GM23248 (cell line): ENCODE data around the gene TXNDC17. TPM values are rescaled to one million over a fixed set of nuclear protein-coding genes. Genes with fewer than 3 reads are reported as not detected.

ENCODE experiments used
- DNase-seq: peaks from one replicate; pipeline ENCODE4 v3.0.0-alpha.2; 2015
- H2AFZ ChIP-seq: fragments of 200-600 bp; sonication (generic); 2 replicates; pipeline ENCODE4 v1.6.1; 2016; ENCODE audit warnings: antibody characterized with exemption
- H3F3A ChIP-seq: fragments of 200-600 bp; sonication (generic); 2 replicates; pipeline ENCODE4 v1.6.1; 2016; ENCODE audit warnings: mild to moderate bottlenecking, antibody characterized with exemption, mixed run types; ENCODE audit not compliant: insufficient read depth
- H3K27ac ChIP-seq: fragments of 200-600 bp; sonication (generic); 2 replicates; pipeline ENCODE4 v1.5.1; 2016; ENCODE audit warnings: mild to moderate bottlenecking
- H3K27me3 ChIP-seq: fragments of 200-600 bp; sonication (generic); replicated peaks from 2 replicates; pipeline ENCODE4 v1.6.1; 2016; ENCODE audit warnings: mild to moderate bottlenecking; ENCODE audit not compliant: insufficient read depth
- H3K36me3 ChIP-seq: fragments of 200-600 bp; sonication (generic); 2 replicates; pipeline ENCODE4 v1.6.1; 2016; ENCODE audit warnings: low read depth, mild to moderate bottlenecking
- H3K4me1 ChIP-seq: fragments of 200-600 bp; sonication (generic); 2 replicates; pipeline ENCODE4 v1.6.1; 2016; ENCODE audit warnings: mild to moderate bottlenecking; ENCODE audit not compliant: insufficient read depth
- H3K4me2 ChIP-seq: fragments of 200-600 bp; sonication (generic); one replicate; pipeline ENCODE4 v1.6.1; 2016; ENCODE audit warnings: mild to moderate bottlenecking; ENCODE audit not compliant: unreplicated experiment
- H3K4me3 ChIP-seq: fragments of 200-600 bp; sonication (generic); 2 replicates; pipeline ENCODE4 v1.5.1; 2016; ENCODE audit warnings: mild to moderate bottlenecking
- H3K79me2 ChIP-seq: fragments of 200-600 bp; sonication (generic); 2 replicates; pipeline ENCODE4 v1.6.1; 2016; ENCODE audit warnings: mild to moderate bottlenecking; ENCODE audit not compliant: insufficient read depth
- H3K9ac ChIP-seq: fragments of 200-600 bp; sonication (generic); 2 replicates; pipeline ENCODE4 v1.6.1; 2016; ENCODE audit warnings: mild to moderate bottlenecking
- H3K9me2 ChIP-seq: fragments of 200-600 bp; sonication (generic); 2 replicates; pipeline ENCODE4 v1.6.1; 2016; ENCODE audit warnings: mixed run types, mild to moderate bottlenecking, moderate library complexity; ENCODE audit not compliant: insufficient read depth
- H3K9me3 ChIP-seq: fragments of 200-600 bp; sonication (generic); one replicate; pipeline ENCODE4 v1.6.1; 2017; ENCODE audit warnings: low read depth
- H4K20me1 ChIP-seq: fragments of 200-600 bp; sonication (generic); 2 replicates; pipeline ENCODE4 v1.6.0; 2016; ENCODE audit not compliant: insufficient read depth
- EZH2 ChIP-seq: fragments of 200-600 bp; sonication (generic); IDR thresholded peaks from 2 replicates; pipeline ENCODE4 v1.6.1; 2018; ENCODE audit warnings: antibody characterized with exemption, mild to moderate bottlenecking; ENCODE audit not compliant: insufficient read depth, poor library complexity, severe bottlenecking
- EZH2phosphoT487 ChIP-seq: fragments of 200-600 bp; sonication (generic); IDR thresholded peaks from 2 replicates; pipeline ENCODE4 v1.6.1; 2018; ENCODE audit warnings: antibody characterized with exemption, moderate library complexity, mild to moderate bottlenecking, low read depth; ENCODE audit not compliant: insufficient read depth
- WGBS, 2 experiments: methylation state at CpG; one replicate each; pipeline ENCODE4 v1.1.6; 2015 to 2017; ENCODE audit warnings: low lambda C conversion rate in 2 of 2, low coverage in 1 of 2; ENCODE audit errors: missing lambda C conversion rate in 2 of 2; 5-methylcytosine and 5-hydroxymethylcytosine counted together
- in situ Hi-C: fragments of 300-500 bp; cut with MboI; formaldehyde crosslinking; loops from 2 replicates; pipeline ENCODE4 v1.15.0; 2020
- polyA plus RNA-seq: library from polyadenylated mRNA; unstranded; fragments of >200 nt; fragmentation: Nextera tagmentation; extraction: Ambion mirVana; gene quantifications from 2 replicates; pipeline ENCODE4 v1.2.1, GENCODE V29; 2016
- total RNA-seq: library from RNA; depleted of rRNA; stranded (reverse); fragments of >200 nt; shearing (Covaris generic); gene quantifications from 2 replicates; pipeline ENCODE4 v1.2.3, GENCODE V29; 2014

Gene TXNDC17
- total and polyA plus RNA-seq, 2 experiments from 2014 or later, result 152 to 630 TPM

- Histone ChIP-seq H2AFZ (no peak overlapping the region), H3K9me2 (no peaks in the 10 kb centered on the region), H3K27me3 (peaks cover 8% of the 10 kb centered on the region), H3K9me3 (no peaks in the 10 kb centered on the region), H3K9ac (no peak overlapping the region), H3K4me3 (no peak overlapping the region), H4K20me1 (no peaks in the 10 kb centered on the region), H3K4me1 (no peaks in the 10 kb centered on the region), H3K27ac (no peak overlapping the region), H3K79me2 (no peaks in the 10 kb centered on the region), H3F3A (no peaks in the 10 kb centered on the region), H3K36me3 (no peaks in the 10 kb centered on the region), H3K4me2 (no peak overlapping the region)
- WGBS, 2 experiments, result 81 to 85% methylated on average over 17 of the region's 17 CpGs
- in situ Hi-C loops, result loop anchor here (10.0 kb wide), 2 partner anchors 167 to 337 kb away; partner anchors contain the start of gene TEKT1
- no peak for TF ChIP-seq EZH2
- DNase-seq, result no peak
These were observed 27.4 kb downstream of the TXNDC17 start for GRCh38 chr17:6668219-6668618.

- Histone ChIP-seq H3K9me3 (no peaks in the 10 kb centered on the region), H3F3A (no peaks in the 10 kb centered on the region), H3K36me3 (no peaks in the 10 kb centered on the region), H3K27me3 (peaks cover 8% of the 10 kb centered on the region), H4K20me1 (no peaks in the 10 kb centered on the region), H2AFZ (no peak overlapping the region), H3K4me1 (no peaks in the 10 kb centered on the region), H3K4me2 (no peak overlapping the region), H3K4me3 (no peak overlapping the region), H3K27ac (no peak overlapping the region), H3K9ac (no peak overlapping the region), H3K79me2 (no peaks in the 10 kb centered on the region), H3K9me2 (no peaks in the 10 kb centered on the region)
- in situ Hi-C loops, result loop anchor here (10.0 kb wide), 2 partner anchors 166 to 336 kb away; partner anchors contain the start of gene TEKT1
- DNase-seq, result no peak
- 75 to 79% methylated on average over 14 of the region's 14 CpGs for WGBS, 2 experiments
- TF ChIP-seq EZH2 (no peak), EZH2phosphoT487 (no peak)
These were observed 28.0 kb downstream of the TXNDC17 start for GRCh38 chr17:6668727-6669425.

- TF ChIP-seq EZH2phosphoT487, result no peak
- no peak for TF ChIP-seq EZH2
- no peaks in the 10 kb centered on the region for H3K79me2 ChIP-seq
- H3K4me1 ChIP-seq, result no peaks in the 10 kb centered on the region
- H3K36me3 ChIP-seq, result no peaks in the 10 kb centered on the region
- H4K20me1 ChIP-seq, result no peaks in the 10 kb centered on the region
- H3K4me2 ChIP-seq, result no peak overlapping the region
- no peaks in the 10 kb centered on the region for H3K9me3 ChIP-seq
- no peak overlapping the region for H3K9ac ChIP-seq
- peaks cover 8% of the 10 kb centered on the region for H3K27me3 ChIP-seq
- no peak overlapping the region for H3K27ac ChIP-seq
- H3K9me2 ChIP-seq, result no peaks in the 10 kb centered on the region
- no peak for DNase-seq
- no peak overlapping the region for H2AFZ ChIP-seq
- no peak overlapping the region for H3K4me3 ChIP-seq
- WGBS, 2 experiments, result 47 to 48% methylated on average over 10 of the region's 10 CpGs
- no peaks in the 10 kb centered on the region for H3F3A ChIP-seq
- in situ Hi-C loops, result loop anchor here (10.0 kb wide), 2 partner anchors 165 to 335 kb away; partner anchors contain the start of gene TEKT1
These were observed 28.8 kb downstream of the TXNDC17 start for GRCh38 chr17:6669479-6670212.

- H3K4me2 ChIP-seq, result no peak overlapping the region
- no peaks in the 10 kb centered on the region for H4K20me1 ChIP-seq
- H3K4me3 ChIP-seq, result no peak overlapping the region
- no peaks in the 10 kb centered on the region for H3F3A ChIP-seq
- H3K79me2 ChIP-seq, result no peaks in the 10 kb centered on the region
- H2AFZ ChIP-seq, result no peak overlapping the region
- TF ChIP-seq EZH2phosphoT487 (no peak), EZH2 (no peak)
- no peak overlapping the region for H3K27ac ChIP-seq
- H3K36me3 ChIP-seq, result no peaks in the 10 kb centered on the region
- H3K9ac ChIP-seq, result no peak overlapping the region
- in situ Hi-C loops, result no loop called here
- DNase-seq, result no peak
- WGBS, 2 experiments, result 86 to 87% methylated on average over 8 of the region's 8 CpGs
- no peaks in the 10 kb centered on the region for H3K9me2 ChIP-seq
- no peaks in the 10 kb centered on the region for H3K4me1 ChIP-seq
- H3K27me3 ChIP-seq, result peaks cover 8% of the 10 kb centered on the region
- no peaks in the 10 kb centered on the region for H3K9me3 ChIP-seq
These were observed 29.7 kb downstream of the TXNDC17 start for GRCh38 chr17:6670571-6670970.
